ENCODE results near the gene PHC2. TPM values are rescaled to one million over a fixed set of nuclear protein-coding genes. Genes with fewer than 3 reads are reported as not detected.

The PHC2 gene
- total and polyA plus RNA-seq, 4 donors: 51.9 to 111 (median 91.6) TPM

GRCh38 chr1:33360367-33360766 lies 70.5 kb downstream of the PHC2 start:
- Histone ChIP-seq H3K36me3 (ENCODE audit: control insufficient read depth, insufficient read depth, low read length) (peaks cover 14% of the 10 kb centered on the region), H3K9me3 (ENCODE audit: control insufficient read depth, insufficient read depth, low read length) (no peaks in the 10 kb centered on the region), H3K27ac (ENCODE audit: low read depth, low read length) (no peak overlapping the region), H3K4me1 (ENCODE audit: control insufficient read depth, insufficient read depth, low read length) (peaks cover 31% of the 10 kb centered on the region), H3K27me3 (ENCODE audit: control insufficient read depth, insufficient read depth, low read length) (no peaks in the 10 kb centered on the region), H3K4me3 (ENCODE audit: low read depth, low read length) (no peak overlapping the region)
- no peak for DNase-seq (ENCODE audit: low read depth in 4 of 6, low spot score in 6 of 6)
- 83% methylated on average over 1 of the region's 1 CpG for WGBS (ENCODE audit: insufficient coverage)

- 100% methylated on average over 2 of the region's 2 CpGs for WGBS (ENCODE audit: insufficient coverage)
- DNase-seq (ENCODE audit: low read depth in 4 of 6, low spot score in 6 of 6): no peak
- no peak overlapping the region for H3K27ac ChIP-seq (ENCODE audit: low read depth, low read length)
- peaks cover 16% of the 10 kb centered on the region for H3K36me3 ChIP-seq (ENCODE audit: control insufficient read depth, insufficient read depth, low read length)
- no peaks in the 10 kb centered on the region for H3K27me3 ChIP-seq (ENCODE audit: control insufficient read depth, insufficient read depth, low read length)
- peaks cover 27% of the 10 kb centered on the region for H3K4me1 ChIP-seq (ENCODE audit: control insufficient read depth, insufficient read depth, low read length)
- H3K4me3 ChIP-seq (ENCODE audit: low read depth, low read length): no peak overlapping the region
- no peaks in the 10 kb centered on the region for H3K9me3 ChIP-seq (ENCODE audit: control insufficient read depth, insufficient read depth, low read length)
Observed at GRCh38 chr1:33359931-33360330, 71.0 kb downstream of the PHC2 start.

- H3K27ac ChIP-seq (ENCODE audit: low read depth, low read length): peak overlapping the region; percentile 37
- no peaks in the 10 kb centered on the region for H3K9me3 ChIP-seq (ENCODE audit: control insufficient read depth, insufficient read depth, low read length)
- H3K4me3 ChIP-seq (ENCODE audit: low read depth, low read length): no peak overlapping the region
- no peak for DNase-seq (ENCODE audit: low read depth in 4 of 6, low spot score in 6 of 6)
- H3K27me3 ChIP-seq (ENCODE audit: control insufficient read depth, insufficient read depth, low read length): no peaks in the 10 kb centered on the region
- no CpG with 5 or more reads among the region's 3 CpGs for WGBS (ENCODE audit: insufficient coverage)
- peaks cover 17% of the 10 kb centered on the region for H3K4me1 ChIP-seq (ENCODE audit: control insufficient read depth, insufficient read depth, low read length)
- H3K36me3 ChIP-seq (ENCODE audit: control insufficient read depth, insufficient read depth, low read length): peaks cover 24% of the 10 kb centered on the region
Observed at GRCh38 chr1:33358795-33359503, 71.9 kb downstream of the PHC2 start.

GRCh38 chr1:33358114-33358794 lies 72.6 kb downstream of the PHC2 start:
- Histone ChIP-seq H3K9me3 (ENCODE audit: control insufficient read depth, insufficient read depth, low read length) (no peaks in the 10 kb centered on the region), H3K4me3 (ENCODE audit: low read depth, low read length) (no peak overlapping the region), H3K27me3 (ENCODE audit: control insufficient read depth, insufficient read depth, low read length) (no peaks in the 10 kb centered on the region), H3K27ac (ENCODE audit: low read depth, low read length) (peak overlapping the region; percentile 37), H3K36me3 (ENCODE audit: control insufficient read depth, insufficient read depth, low read length) (peaks cover 27% of the 10 kb centered on the region), H3K4me1 (ENCODE audit: control insufficient read depth, insufficient read depth, low read length) (peaks cover 10% of the 10 kb centered on the region)
- WGBS (ENCODE audit: insufficient coverage): 35% methylated on average over 3 of the region's 4 CpGs
- DNase-seq (ENCODE audit: low read depth in 4 of 6, low spot score in 6 of 6): peak in 1 of 6 donors; percentile 43

GRCh38 chr1:33357099-33357498 lies 73.8 kb downstream of the PHC2 start:
- H3K27ac ChIP-seq (ENCODE audit: low read depth, low read length): no peak overlapping the region
- H3K4me1 ChIP-seq (ENCODE audit: control insufficient read depth, insufficient read depth, low read length): peaks cover 3% of the 10 kb centered on the region
- H3K36me3 ChIP-seq (ENCODE audit: control insufficient read depth, insufficient read depth, low read length): peaks cover 30% of the 10 kb centered on the region
- H3K27me3 ChIP-seq (ENCODE audit: control insufficient read depth, insufficient read depth, low read length): no peaks in the 10 kb centered on the region
- 95% methylated on average over 4 of the region's 5 CpGs for WGBS (ENCODE audit: insufficient coverage)
- no peak for DNase-seq (ENCODE audit: low read depth in 4 of 6, low spot score in 6 of 6)
- no peaks in the 10 kb centered on the region for H3K9me3 ChIP-seq (ENCODE audit: control insufficient read depth, insufficient read depth, low read length)
- no peak overlapping the region for H3K4me3 ChIP-seq (ENCODE audit: low read depth, low read length)

- 91% methylated on average over 12 of the region's 16 CpGs for WGBS (ENCODE audit: insufficient coverage)
- H3K4me1 ChIP-seq (ENCODE audit: control insufficient read depth, insufficient read depth, low read length): peaks cover 7% of the 10 kb centered on the region
Observed at GRCh38 chr1:33354707-33355316, 76.1 kb downstream of the PHC2 start.

GRCh38 chr1:33353531-33353930 lies 77.4 kb downstream of the PHC2 start:
- 82% methylated on average over 4 of the region's 5 CpGs for WGBS (ENCODE audit: insufficient coverage)
- Histone ChIP-seq H3K4me3 (ENCODE audit: low read depth, low read length) (no peak overlapping the region), H3K36me3 (ENCODE audit: control insufficient read depth, insufficient read depth, low read length) (peaks cover 24% of the 10 kb centered on the region), H3K27me3 (ENCODE audit: control insufficient read depth, insufficient read depth, low read length) (no peaks in the 10 kb centered on the region), H3K27ac (ENCODE audit: low read depth, low read length) (no peak overlapping the region), H3K4me1 (ENCODE audit: control insufficient read depth, insufficient read depth, low read length) (peaks cover 7% of the 10 kb centered on the region), H3K9me3 (ENCODE audit: control insufficient read depth, insufficient read depth, low read length) (no peaks in the 10 kb centered on the region)
- no peak for DNase-seq (ENCODE audit: low read depth in 4 of 6, low spot score in 6 of 6)

More at GRCh38 chr1:33354707-33355316, 76.1 kb downstream of the PHC2 start:
- Histone ChIP-seq H3K4me3 (ENCODE audit: low read depth, low read length) (no peak overlapping the region), H3K36me3 (ENCODE audit: control insufficient read depth, insufficient read depth, low read length) (peaks cover 24% of the 10 kb centered on the region), H3K9me3 (ENCODE audit: control insufficient read depth, insufficient read depth, low read length) (no peaks in the 10 kb centered on the region), H3K27ac (ENCODE audit: low read depth, low read length) (no peak overlapping the region), H3K27me3 (ENCODE audit: control insufficient read depth, insufficient read depth, low read length) (no peaks in the 10 kb centered on the region)
- no peak for DNase-seq (ENCODE audit: low read depth in 4 of 6, low spot score in 6 of 6)

GRCh38 chr1:33351281-33351660 lies 79.6 kb downstream of the PHC2 start:
- no peaks in the 10 kb centered on the region for H3K9me3 ChIP-seq (ENCODE audit: control insufficient read depth, insufficient read depth, low read length)
- H3K27me3 ChIP-seq (ENCODE audit: control insufficient read depth, insufficient read depth, low read length): no peaks in the 10 kb centered on the region
- H3K36me3 ChIP-seq (ENCODE audit: control insufficient read depth, insufficient read depth, low read length): peaks cover 23% of the 10 kb centered on the region
- no peak overlapping the region for H3K4me3 ChIP-seq (ENCODE audit: low read depth, low read length)
- 95% methylated on average over 3 of the region's 6 CpGs for WGBS (ENCODE audit: insufficient coverage)
- H3K27ac ChIP-seq (ENCODE audit: low read depth, low read length): no peak overlapping the region
- peaks cover 22% of the 10 kb centered on the region for H3K4me1 ChIP-seq (ENCODE audit: control insufficient read depth, insufficient read depth, low read length)
- DNase-seq (ENCODE audit: low read depth in 4 of 6, low spot score in 6 of 6): no peak

- Histone ChIP-seq H3K36me3 (ENCODE audit: control insufficient read depth, insufficient read depth, low read length) (peaks cover 23% of the 10 kb centered on the region), H3K27me3 (ENCODE audit: control insufficient read depth, insufficient read depth, low read length) (no peaks in the 10 kb centered on the region), H3K9me3 (ENCODE audit: control insufficient read depth, insufficient read depth, low read length) (no peaks in the 10 kb centered on the region), H3K27ac (ENCODE audit: low read depth, low read length) (peak overlapping the region; percentile 85), H3K4me3 (ENCODE audit: low read depth, low read length) (peak overlapping the region; percentile 78), H3K4me1 (ENCODE audit: control insufficient read depth, insufficient read depth, low read length) (peaks cover 22% of the 10 kb centered on the region)
- DNase-seq (ENCODE audit: low read depth in 4 of 6, low spot score in 6 of 6): no peak
- 30% methylated on average over 3 of the region's 6 CpGs for WGBS (ENCODE audit: insufficient coverage)
Observed at GRCh38 chr1:33350611-33351280, 80.1 kb downstream of the PHC2 start.

All from spinal cord (tissue), 10 donors.